HL-60/S4 treated with retinoic acid at 250 ng/mL for 4 days and 3 days (cell line): ENCODE data around the gene SMIM34.
"Not testable (repeated sequence)": the region's sequence is repeated elsewhere in the genome, so short reads cannot be mapped to it uniquely, and the experiment has no call there.

Experiments used
- in situ Hi-C: fragments of 300-500 bp; cut with MboI; formaldehyde crosslinking; loops from 2 replicates; pipeline ENCODE4 v1.7.0; 2022; ENCODE audit warnings: low sequenced_read_pairs

SMIM34 gene

DNA sequence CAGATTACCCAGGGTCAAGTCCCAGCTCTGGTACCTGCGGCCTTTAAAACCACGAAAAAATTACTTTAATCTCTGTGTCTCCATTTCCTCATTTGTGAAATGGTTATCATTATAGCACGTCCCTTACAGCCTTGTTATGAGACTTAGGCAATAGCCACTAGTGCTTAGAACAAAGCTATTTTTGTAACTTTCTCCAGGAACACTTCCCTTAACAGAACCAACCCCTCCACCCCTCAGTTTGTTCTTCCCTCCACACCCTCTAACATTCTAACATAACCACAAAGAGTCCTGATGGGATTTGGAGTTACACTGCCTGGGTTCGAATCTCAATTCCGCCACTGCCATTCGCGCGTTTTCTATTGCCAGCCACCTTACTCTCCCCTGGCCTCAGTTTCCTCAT, 49.3 kb downstream of the SMIM34 start:
- in situ Hi-C loops = not testable (repeated sequence)

DNA sequence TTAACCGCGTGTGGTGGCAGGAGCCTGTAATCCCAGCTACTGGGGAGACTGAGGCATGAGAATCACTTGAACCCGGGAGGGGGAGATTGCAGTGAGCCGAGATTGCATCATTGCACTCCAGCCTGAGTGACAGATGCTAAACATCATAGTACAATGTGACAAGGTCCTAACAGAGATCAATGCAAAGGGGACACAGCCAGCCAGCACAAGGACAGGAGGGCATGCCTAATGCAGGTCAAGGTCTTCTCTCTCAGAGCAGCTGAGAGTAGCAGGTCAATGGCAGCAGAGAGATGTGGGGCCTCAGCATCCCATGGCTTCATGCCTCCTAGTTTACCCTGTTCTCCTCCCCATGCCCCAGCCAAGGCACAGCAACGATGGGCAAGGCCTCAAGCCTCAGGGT, 51.4 kb downstream of the SMIM34 start:
- in situ Hi-C loops = no loop called here

DNA sequence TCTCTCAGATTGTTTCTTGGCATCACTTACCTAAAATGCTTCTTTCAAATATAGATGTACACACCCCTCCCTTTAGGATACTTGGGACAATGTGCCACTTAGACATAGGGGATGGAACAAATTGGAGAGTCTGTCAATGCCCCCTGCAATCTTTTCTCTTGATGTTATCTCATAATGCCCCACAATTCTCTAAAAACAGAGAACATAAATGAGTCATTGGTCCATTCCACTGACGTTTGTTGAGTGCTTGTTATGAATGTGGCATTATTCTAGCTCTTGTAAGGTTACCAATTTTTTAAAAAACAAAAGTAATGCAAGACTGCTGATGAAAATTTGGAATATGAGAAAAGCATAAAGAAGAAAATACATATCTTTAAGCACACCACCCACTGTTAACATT, 54.0 kb downstream of the SMIM34 start:
- in situ Hi-C loops = no loop called here
